ENCODE results near the gene GPR18.
A peak's percentile ranks its signal among the peaks of the same experiment; 100 is the strongest.
"Not testable (repeated sequence)": the region's sequence is repeated elsewhere in the genome, so short reads cannot be mapped to it uniquely, and the experiment has no call there.

GPR18 gene

GRCh38 chr13:99231721-99232120, 26.5 kb downstream of the GPR18 start:
- DNase-seq (ENCODE audit: extremely low read depth in 1 of 2, low read depth in 1 of 2), result no peak

DNA sequence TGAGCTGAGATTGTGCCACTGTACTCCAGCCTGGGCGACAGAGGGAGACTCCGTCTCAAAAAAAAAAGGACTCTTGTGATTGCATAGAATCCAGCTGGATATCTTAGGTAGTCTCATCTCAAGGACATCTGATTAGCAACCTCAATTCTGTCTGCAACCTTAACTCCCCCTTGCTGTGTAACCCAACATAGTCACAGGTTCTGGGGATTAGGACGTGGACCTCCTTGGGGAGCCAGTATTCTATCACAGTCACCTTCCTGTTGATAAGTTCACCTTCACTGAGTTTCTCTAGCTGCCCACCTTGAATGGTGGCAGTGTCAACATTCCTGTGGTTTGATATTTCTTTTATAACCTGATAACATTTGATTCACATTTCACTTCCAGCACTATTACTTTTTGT, 27.2 kb downstream of the GPR18 start:
- DNase-seq (ENCODE audit: extremely low read depth in 1 of 2, low read depth in 1 of 2), result no peak

GRCh38 chr13:99230588-99230987, 27.6 kb downstream of the GPR18 start:
- DNase-seq (ENCODE audit: extremely low read depth in 1 of 2, low read depth in 1 of 2), result not testable (repeated sequence)

- no peak for DNase-seq (ENCODE audit: extremely low read depth in 1 of 2, low read depth in 1 of 2)
Measured at GRCh38 chr13:99228737-99229691, 29.2 kb downstream of the GPR18 start.

DNA sequence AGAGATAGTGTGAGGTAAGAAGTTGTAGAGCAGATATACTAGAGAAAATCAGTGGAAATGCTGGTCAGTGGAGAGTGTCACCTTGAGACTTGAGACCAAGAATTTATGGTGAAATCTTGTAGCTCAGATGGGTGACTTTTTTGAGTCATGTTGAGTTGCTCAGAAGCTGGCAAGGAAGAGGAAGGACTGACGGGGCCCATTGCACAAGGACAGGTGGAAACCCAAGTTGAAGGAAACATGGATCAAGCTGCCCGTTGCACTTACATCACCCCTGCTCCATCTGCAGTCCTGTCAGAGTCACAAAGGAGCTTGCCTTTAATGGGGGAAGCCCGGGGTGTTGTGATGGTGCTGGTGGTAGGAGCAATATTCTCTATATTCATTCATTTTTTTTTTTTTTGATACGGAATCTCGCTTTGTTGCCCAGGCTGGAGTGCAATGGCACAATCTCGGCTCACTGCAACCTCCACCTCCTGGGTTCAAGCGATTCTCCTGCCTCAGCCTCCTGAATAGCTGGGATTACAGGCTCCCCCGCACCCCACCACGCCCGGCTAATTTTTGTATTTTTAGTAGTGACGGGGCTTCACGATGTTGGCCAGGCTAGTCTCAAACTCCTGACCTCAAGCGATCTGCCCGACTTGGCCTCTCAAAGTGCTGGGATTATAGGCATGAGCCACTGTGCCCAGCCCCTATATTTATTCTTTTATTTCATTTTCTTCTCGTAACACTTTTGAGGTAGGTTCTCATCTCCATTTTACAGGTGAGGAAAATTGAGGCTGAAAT, 30.1 kb downstream of the GPR18 start:
- no peak for DNase-seq (ENCODE audit: extremely low read depth in 1 of 2, low read depth in 1 of 2)

DNA sequence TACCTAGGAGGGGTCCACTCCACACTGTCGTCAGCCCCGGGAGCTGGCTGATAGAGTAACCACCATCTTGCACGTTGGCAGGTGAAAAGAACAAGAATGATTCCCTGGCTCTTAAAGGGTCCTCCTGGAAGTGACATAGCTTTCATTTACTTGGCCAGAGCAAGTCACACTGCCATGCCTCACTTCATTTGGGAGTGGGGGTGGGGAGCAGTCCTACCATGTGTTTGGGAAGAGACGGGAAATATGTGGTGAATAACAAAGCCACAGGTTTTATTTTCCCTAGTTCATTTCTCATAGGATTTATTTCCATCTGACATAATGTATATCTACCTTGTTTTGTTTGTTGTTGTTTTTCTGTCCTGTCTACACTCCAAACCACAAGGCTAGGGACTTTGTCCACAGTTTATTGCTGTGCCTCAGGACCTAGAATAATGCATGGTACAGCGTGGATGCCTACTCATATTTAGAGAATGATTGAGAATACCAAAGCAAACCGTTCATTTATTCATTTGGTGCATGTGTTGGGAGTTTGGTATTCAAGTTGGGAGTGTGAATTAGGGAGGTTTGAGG, 30.8 kb downstream of the GPR18 start:
- DNase-seq (ENCODE audit: extremely low read depth in 1 of 2, low read depth in 1 of 2), result no peak

DNA sequence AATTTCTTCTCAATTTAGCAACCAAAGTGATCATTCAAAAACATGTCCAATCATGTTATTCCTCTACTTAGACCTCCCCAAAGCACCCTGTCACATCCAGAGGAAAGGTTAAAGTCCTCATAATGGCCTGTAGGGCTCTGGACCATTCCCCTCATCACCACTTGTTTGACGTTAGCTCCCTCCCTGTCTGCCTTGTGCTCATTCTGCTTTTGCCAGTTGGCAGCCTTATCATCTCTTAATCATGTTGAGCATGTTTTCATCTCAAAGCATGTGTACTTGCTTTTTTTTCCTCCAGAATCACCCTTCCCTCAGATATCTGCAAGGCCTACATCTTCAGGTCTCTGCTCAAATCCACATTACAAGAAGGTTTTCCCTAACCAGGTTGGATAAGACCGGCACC, 31.7 kb downstream of the GPR18 start:
- DNase-seq (ENCODE audit: extremely low read depth in 1 of 2, low read depth in 1 of 2), result no peak

- DNase-seq (ENCODE audit: extremely low read depth in 1 of 2, low read depth in 1 of 2), result no peak
Measured at GRCh38 chr13:99225078-99225477, 33.1 kb downstream of the GPR18 start.

GRCh38 chr13:99224021-99224420, 34.2 kb downstream of the GPR18 start:
- no peak for DNase-seq (ENCODE audit: extremely low read depth in 1 of 2, low read depth in 1 of 2)

DNA sequence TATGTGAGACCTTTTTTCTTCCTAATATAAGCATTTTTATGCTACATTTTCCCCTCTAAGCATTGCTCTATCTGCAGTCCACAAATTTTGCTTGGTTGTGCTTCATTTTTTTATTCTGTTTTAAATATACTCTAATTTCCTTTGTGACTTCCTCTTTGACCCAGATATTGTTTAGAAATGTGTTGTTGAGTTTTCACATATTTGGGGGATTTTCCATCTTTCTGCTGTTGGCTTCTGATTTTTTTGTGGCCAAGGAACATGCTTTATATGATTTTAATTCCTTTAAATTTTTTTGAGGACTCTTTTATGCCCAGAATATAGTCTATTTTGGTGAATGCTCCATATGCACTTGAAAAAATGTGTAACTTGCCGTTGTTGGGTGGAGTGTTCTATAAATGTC, 34.6 kb downstream of the GPR18 start:
- no peak for DNase-seq (ENCODE audit: extremely low read depth in 1 of 2, low read depth in 1 of 2)

DNA sequence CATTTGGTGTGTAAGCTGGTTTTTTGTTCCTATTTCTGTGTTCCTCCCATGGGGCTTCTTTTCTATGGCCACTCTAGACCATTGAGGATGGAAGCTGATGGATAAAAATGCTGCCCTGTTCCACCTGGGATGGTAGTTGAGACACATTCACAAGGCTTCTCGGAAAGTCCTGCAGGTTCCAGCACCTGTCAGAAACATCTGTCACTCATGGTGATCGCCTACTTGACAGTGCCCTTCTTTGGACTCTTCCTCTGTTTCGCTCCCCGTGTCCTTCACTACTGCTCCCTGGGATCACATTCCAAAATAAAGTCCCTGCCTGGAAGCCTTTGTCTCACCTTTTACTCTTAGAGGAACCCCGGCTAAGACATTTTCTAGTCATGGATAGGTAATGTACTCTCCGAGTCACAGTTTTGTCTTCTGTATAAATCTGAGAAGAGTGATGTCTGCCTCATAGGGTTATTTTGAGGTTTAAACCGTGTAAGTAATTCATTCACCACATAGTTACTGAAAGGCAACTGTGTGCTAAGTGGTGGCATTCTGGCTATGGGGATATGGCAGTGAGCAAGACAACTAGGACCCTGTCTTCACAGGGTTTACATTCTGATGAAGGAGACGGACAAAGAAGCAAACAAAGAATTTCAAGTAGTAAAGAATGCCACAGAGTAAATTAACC, 36.5 kb downstream of the GPR18 start:
- DNase-seq (ENCODE audit: extremely low read depth in 1 of 2, low read depth in 1 of 2), result no peak

- no peak for DNase-seq (ENCODE audit: extremely low read depth in 1 of 2, low read depth in 1 of 2)
Measured at GRCh38 chr13:99220199-99220935, 37.8 kb downstream of the GPR18 start.

GRCh38 chr13:99218969-99219368, 39.2 kb downstream of the GPR18 start:
- peak; percentile 32 to 33 for DNase-seq (ENCODE audit: extremely low read depth in 1 of 2, low read depth in 1 of 2)

DNA sequence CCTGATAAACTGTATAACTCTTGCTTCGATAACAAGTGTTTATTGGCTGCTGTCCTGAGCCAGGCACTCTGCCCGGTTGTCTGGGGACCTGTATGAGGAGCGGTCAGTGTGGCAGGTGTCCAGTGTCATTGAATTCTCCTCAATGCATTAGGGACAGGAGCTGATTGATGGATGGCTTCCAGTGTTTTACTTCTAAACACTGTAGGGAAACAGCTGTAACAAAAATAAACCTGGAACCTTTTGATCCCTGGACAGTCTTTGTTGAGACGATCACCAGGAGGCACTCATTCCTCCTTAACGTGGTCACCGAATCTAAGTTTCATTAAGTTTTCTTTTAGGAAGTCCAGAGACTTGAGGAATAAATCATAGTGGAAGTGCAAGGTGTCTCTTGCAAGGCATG, 39.6 kb downstream of the GPR18 start:
- no peak for DNase-seq (ENCODE audit: extremely low read depth in 1 of 2, low read depth in 1 of 2)

- DNase-seq (ENCODE audit: extremely low read depth in 1 of 2, low read depth in 1 of 2), result no peak
Measured at GRCh38 chr13:99218126-99218525, 40.1 kb downstream of the GPR18 start.

DNA sequence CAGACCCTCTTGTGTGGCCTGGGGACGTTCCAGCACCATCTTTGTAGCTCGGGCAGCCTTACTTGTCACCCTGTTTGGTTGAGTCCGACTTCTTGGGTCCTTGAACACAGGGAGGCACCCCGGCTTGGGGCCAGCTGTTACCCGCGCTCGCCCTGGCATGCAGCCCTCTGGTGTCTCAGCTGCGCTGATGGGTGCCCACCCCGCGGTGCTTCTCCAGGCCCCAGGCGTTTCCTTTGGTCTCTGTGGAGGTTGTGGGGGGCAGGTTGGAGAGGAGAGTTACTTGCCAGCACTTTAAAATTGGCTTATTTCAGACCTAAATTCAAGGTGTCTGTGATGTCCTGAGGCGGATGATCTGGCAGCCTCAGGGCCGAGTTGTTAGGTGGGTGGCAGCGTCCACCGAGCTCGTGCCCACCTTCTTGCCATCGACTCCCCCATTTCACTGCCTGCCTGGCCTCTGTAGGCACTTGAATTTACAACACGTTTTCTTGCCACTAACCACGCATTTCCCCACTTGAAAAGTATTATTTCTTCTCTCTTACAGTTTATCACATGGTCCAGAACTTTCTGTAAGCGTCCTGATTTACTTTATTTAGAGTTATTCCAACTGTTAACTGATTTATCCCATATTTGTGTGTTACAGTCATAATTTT, 40.6 kb downstream of the GPR18 start:
- no peak for DNase-seq (ENCODE audit: extremely low read depth in 1 of 2, low read depth in 1 of 2)

- DNase-seq (ENCODE audit: extremely low read depth in 1 of 2, low read depth in 1 of 2), result peak in 1 of 2 donors; percentile 36
Measured at GRCh38 chr13:99215184-99215830, 42.9 kb downstream of the GPR18 start.

DNA sequence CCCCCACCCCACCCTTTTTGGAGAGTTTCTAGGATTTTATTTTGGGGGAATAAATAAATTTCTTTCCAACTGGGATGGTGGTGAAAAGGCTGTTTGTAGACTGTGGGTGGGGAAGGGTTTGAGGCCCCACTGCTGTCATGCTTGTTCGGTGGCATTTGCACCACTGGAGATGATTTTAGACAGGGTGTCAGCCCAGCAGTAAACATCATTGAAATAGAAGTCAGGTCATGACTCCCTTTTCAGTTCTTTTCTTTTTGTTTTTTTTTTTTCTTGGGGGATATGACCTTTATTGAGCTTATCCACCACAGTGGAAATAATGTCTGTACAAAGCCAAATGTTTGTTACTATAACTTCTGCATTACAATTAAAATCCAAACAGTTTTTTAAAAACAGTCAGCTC, 43.4 kb downstream of the GPR18 start:
- no peak for DNase-seq (ENCODE audit: extremely low read depth in 1 of 2, low read depth in 1 of 2)

DNA sequence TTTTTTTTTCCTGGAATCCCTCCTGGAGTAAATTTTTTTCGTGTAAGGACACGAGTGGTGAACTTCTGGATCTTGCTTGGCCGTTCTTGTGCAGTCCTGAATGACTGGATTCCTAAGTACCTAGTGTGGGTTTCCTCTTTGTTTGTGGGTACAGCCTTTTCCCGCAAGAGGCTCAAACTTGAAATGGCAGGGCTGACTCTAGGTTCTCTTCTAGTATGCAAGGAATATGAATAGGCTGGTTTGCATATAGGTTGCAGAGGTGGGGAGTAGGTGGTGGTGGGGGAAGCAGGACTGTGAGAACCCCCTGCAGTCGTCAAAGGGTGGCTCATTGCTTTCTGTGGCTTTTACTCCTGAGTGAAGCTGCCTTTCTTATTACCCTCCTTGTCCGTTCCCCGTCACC, 43.9 kb downstream of the GPR18 start:
- peak in 1 of 2 donors; percentile 16 for DNase-seq (ENCODE audit: extremely low read depth in 1 of 2, low read depth in 1 of 2)
